GM19397 (cell line): Measurements from ENCODE around the gene ZKSCAN3.
"Not testable (repeated sequence)": the region's sequence is repeated elsewhere in the genome, so short reads cannot be mapped to it uniquely, and the experiment has no call there.

Source experiments
- ATAC-seq: cut with Tn5 transposase; IDR thresholded peaks from one replicate; pipeline ENCODE4 v1.9.1; 2021; ENCODE audit warnings: mild to moderate bottlenecking, moderate library complexity; ENCODE audit not compliant: unreplicated experiment

Gene ZKSCAN3

GRCh38 chr6:28340310-28341095 lies 9.2 kb upstream of the ZKSCAN3 start:
- no peak for ATAC-seq

GRCh38 chr6:28343898-28344677 lies 5.7 kb upstream of the ZKSCAN3 start:
- no peak for ATAC-seq

- no peak for ATAC-seq
Measured at GRCh38 chr6:28345201-28345600, 4.5 kb upstream of the ZKSCAN3 start.

GRCh38 chr6:28347119-28347518 lies 2.6 kb upstream of the ZKSCAN3 start:
- ATAC-seq: no peak

GRCh38 chr6:28349344-28349891 lies 329 bp upstream of the ZKSCAN3 start:
- ATAC-seq: no peak

- ATAC-seq: no peak
Measured at GRCh38 chr6:28351087-28351486, 1.3 kb downstream of the ZKSCAN3 start.

GRCh38 chr6:28351493-28351925 lies 1.8 kb downstream of the ZKSCAN3 start:
- ATAC-seq: no peak

GRCh38 chr6:28353356-28353755 lies 3.6 kb downstream of the ZKSCAN3 start:
- no peak for ATAC-seq

GRCh38 chr6:28353981-28354676 lies 4.4 kb downstream of the ZKSCAN3 start:
- ATAC-seq: no peak

- no peak for ATAC-seq
Measured at GRCh38 chr6:28354688-28355554, 5.2 kb downstream of the ZKSCAN3 start.

GRCh38 chr6:28355743-28356665 lies 6.3 kb downstream of the ZKSCAN3 start:
- no peak for ATAC-seq

GRCh38 chr6:28356666-28357020 lies 6.9 kb downstream of the ZKSCAN3 start:
- no peak for ATAC-seq

GRCh38 chr6:28357036-28357435 lies 7.3 kb downstream of the ZKSCAN3 start:
- no peak for ATAC-seq

- not testable (repeated sequence) for ATAC-seq
Measured at GRCh38 chr6:28359562-28359961, 9.8 kb downstream of the ZKSCAN3 start.

- no peak for ATAC-seq
Measured at GRCh38 chr6:28360961-28361360, 11.2 kb downstream of the ZKSCAN3 start.

- not testable (repeated sequence) for ATAC-seq
Measured at GRCh38 chr6:28365590-28365989, 15.8 kb downstream of the ZKSCAN3 start.

GRCh38 chr6:28368522-28368921 lies 18.8 kb downstream of the ZKSCAN3 start:
- no peak for ATAC-seq

- ATAC-seq: no peak
Measured at GRCh38 chr6:28369463-28369862, 19.7 kb downstream of the ZKSCAN3 start.

- ATAC-seq: no peak
Measured at GRCh38 chr6:28370440-28370839, 20.7 kb downstream of the ZKSCAN3 start.
